DOHH2 (cell line): Measurements from ENCODE around the gene SIGLEC5.

Source experiments
- H3F3A ChIP-seq: fragments of 200-600 bp; sonication (generic), shearing (Covaris generic); 2 replicates; pipeline ENCODE4 v1.6.0; 2016; ENCODE audit warnings: antibody characterized with exemption, mild to moderate bottlenecking; ENCODE audit not compliant: control insufficient read depth, insufficient read depth
- H3K27ac ChIP-seq: fragments of 200-600 bp; sonication (generic); 2 replicates; pipeline ENCODE4 v1.5.1; 2014; ENCODE audit warnings: low read depth, mild to moderate bottlenecking, low read length, moderate library complexity
- H3K27me3 ChIP-seq: fragments of 200-600 bp; sonication (generic); 2 replicates; pipeline ENCODE4 v1.6.1; 2014; ENCODE audit warnings: mild to moderate bottlenecking, low read length, mixed read lengths; ENCODE audit not compliant: control insufficient read depth
- H3K36me3 ChIP-seq: fragments of 200-600 bp; sonication (generic); 2 replicates; pipeline ENCODE4 v1.6.1; 2014; ENCODE audit warnings: mild to moderate bottlenecking, low read length, moderate library complexity, mixed read lengths; ENCODE audit not compliant: control insufficient read depth
- H3K4me1 ChIP-seq: fragments of 200-600 bp; sonication (generic); 2 replicates; pipeline ENCODE4 v1.6.1; 2014; ENCODE audit warnings: mild to moderate bottlenecking, low read length, mixed read lengths; ENCODE audit not compliant: control insufficient read depth
- H3K4me2 ChIP-seq: fragments of 200-600 bp; sonication (generic); 2 replicates; pipeline ENCODE4 v1.6.0; 2014; ENCODE audit warnings: mild to moderate bottlenecking, low read length, moderate library complexity
- H3K4me3 ChIP-seq: fragments of 200-600 bp; sonication (generic); 2 replicates; pipeline ENCODE4 v1.5.1; 2014; ENCODE audit warnings: mild to moderate bottlenecking, low read length, mixed read lengths
- H3K79me2 ChIP-seq: fragments of 200-600 bp; sonication (generic); 2 replicates; pipeline ENCODE4 v1.6.1; 2014; ENCODE audit warnings: mild to moderate bottlenecking, low read length, mixed read lengths; ENCODE audit not compliant: control insufficient read depth
- H3K9me2 ChIP-seq: fragments of 200-600 bp; sonication (generic); replicated peaks from 2 replicates; pipeline ENCODE4 v1.6.1; 2014; ENCODE audit warnings: mild to moderate bottlenecking, low read length, mixed read lengths; ENCODE audit not compliant: control insufficient read depth
- H3K9me3 ChIP-seq: fragments of 200-600 bp; sonication (generic); 2 replicates; pipeline ENCODE4 v1.6.1; 2014; ENCODE audit warnings: antibody characterized with exemption, low read length, mixed read lengths; ENCODE audit not compliant: control insufficient read depth, insufficient read depth
- H4K20me1 ChIP-seq: fragments of 200-600 bp; sonication (generic); 2 replicates; pipeline ENCODE4 v1.6.0; 2014; ENCODE audit warnings: low read depth, mild to moderate bottlenecking, antibody characterized with exemption, low read length, moderate library complexity; ENCODE audit not compliant: control insufficient read depth, insufficient read depth
- CTCF ChIP-seq: fragments of 200-600 bp; sonication (generic); IDR thresholded peaks from one replicate; pipeline ENCODE4 v1.5.1; 2014; ENCODE audit warnings: antibody characterized with exemption, mild to moderate bottlenecking, low read depth, low read length; ENCODE audit not compliant: poor library complexity, severe bottlenecking
- EZH2phosphoT487 ChIP-seq: fragments of 200-600 bp; sonication (generic); IDR thresholded peaks from 2 replicates; pipeline ENCODE4 v1.6.1; 2017; ENCODE audit warnings: borderline replicate concordance, mild to moderate bottlenecking, antibody characterized with exemption, low read length, moderate library complexity, mixed read lengths

SIGLEC5 gene

GRCh38 chr19:51628153-51628939 is 1.9 kb downstream of the SIGLEC5 start:
- TF ChIP-seq CTCF (no peak), EZH2phosphoT487 (no peak)
- Histone ChIP-seq H3K9me3 (no peaks in the 10 kb centered on the region), H3K27ac (no peak overlapping the region), H3K4me1 (no peaks in the 10 kb centered on the region), H3K9me2 (no peaks in the 10 kb centered on the region), H3K36me3 (no peaks in the 10 kb centered on the region), H3K79me2 (no peaks in the 10 kb centered on the region), H3K27me3 (no peaks in the 10 kb centered on the region; the same call in 1 of the 2 replicates), H3K4me3 (no peak overlapping the region), H4K20me1 (no peaks in the 10 kb centered on the region), H3K4me2 (no peak overlapping the region), H3F3A (no peaks in the 10 kb centered on the region)

GRCh38 chr19:51627491-51628138 is 2.6 kb downstream of the SIGLEC5 start:
- no peaks in the 10 kb centered on the region for H4K20me1 ChIP-seq
- no peaks in the 10 kb centered on the region; the same call in 1 of the 2 replicates for H3K27me3 ChIP-seq
- H3F3A ChIP-seq: no peaks in the 10 kb centered on the region
- H3K79me2 ChIP-seq: no peaks in the 10 kb centered on the region
- no peaks in the 10 kb centered on the region for H3K36me3 ChIP-seq
- no peak overlapping the region for H3K27ac ChIP-seq
- no peak overlapping the region for H3K4me3 ChIP-seq
- H3K4me1 ChIP-seq: no peaks in the 10 kb centered on the region
- TF ChIP-seq EZH2phosphoT487: no peak
- no peak for TF ChIP-seq CTCF
- H3K9me3 ChIP-seq: no peaks in the 10 kb centered on the region
- no peak overlapping the region for H3K4me2 ChIP-seq
- H3K9me2 ChIP-seq: no peaks in the 10 kb centered on the region

GRCh38 chr19:51626675-51627074 is 3.5 kb downstream of the SIGLEC5 start:
- H3K27me3 ChIP-seq: no peaks in the 10 kb centered on the region; the same call in 1 of the 2 replicates
- H3K9me2 ChIP-seq: no peaks in the 10 kb centered on the region
- no peaks in the 10 kb centered on the region for H3K36me3 ChIP-seq
- no peak overlapping the region for H3K27ac ChIP-seq
- no peak overlapping the region for H3K4me3 ChIP-seq
- no peaks in the 10 kb centered on the region for H3K79me2 ChIP-seq
- no peak overlapping the region for H3K4me2 ChIP-seq
- TF ChIP-seq EZH2phosphoT487: no peak
- TF ChIP-seq CTCF: no peak
- peaks cover under 1% of the 10 kb centered on the region; the same call in 1 of the 2 replicates for H3F3A ChIP-seq
- H3K4me1 ChIP-seq: no peaks in the 10 kb centered on the region; the same call in 1 of the 2 replicates
- H4K20me1 ChIP-seq: no peaks in the 10 kb centered on the region
- no peaks in the 10 kb centered on the region for H3K9me3 ChIP-seq
